22Rv1 (cell line): ENCODE measurements around the gene C3orf85.

Source experiments
- H3K27ac ChIP-seq: fragments of 450-650 bp; 2 replicates; pipeline ENCODE4 v1.5.1; 2017
- CTCF ChIP-seq: fragments of 450-650 bp; IDR thresholded peaks from 2 replicates; pipeline ENCODE4 v1.5.1; 2017; ENCODE audit warnings: mild to moderate bottlenecking
- ZFX ChIP-seq: fragments of 450-650 bp; IDR thresholded peaks from 2 replicates; pipeline ENCODE4 v1.6.1; 2017; ENCODE audit warnings: antibody characterized with exemption, borderline replicate concordance

Gene C3orf85

GRCh38 chr3:109191421-109191820 lies 54.9 kb downstream of the C3orf85 start:
- H3K27ac ChIP-seq, result no peak overlapping the region
- TF ChIP-seq ZFX (no peak), CTCF (no peak)

- H3K27ac ChIP-seq, result no peak overlapping the region
- TF ChIP-seq ZFX (no peak), CTCF (no peak)
These were observed 59.3 kb downstream of the C3orf85 start for GRCh38 chr3:109195815-109196214.
